Brain microvascular endothelial cell (primary cell): ENCODE results near the gene PRDM16.

Source experiments
- DNase-seq: peaks from one replicate; pipeline ENCODE4 v3.0.0-alpha.2; 2020
- H3K27ac ChIP-seq: fragments of 250-450 bp; sonication (Bioruptor Pico); 2 replicates; pipeline ENCODE4 v1.5.1; 2020; ENCODE audit warnings: mild to moderate bottlenecking, moderate library complexity
- H3K27me3 ChIP-seq: fragments of 250-450 bp; sonication (Bioruptor Pico); replicated peaks from 2 replicates; pipeline ENCODE4 v1.5.1; 2020; ENCODE audit warnings: mild to moderate bottlenecking
- H3K36me3 ChIP-seq: fragments of 250-450 bp; sonication (Bioruptor Pico); replicated peaks from 2 replicates; pipeline ENCODE4 v1.5.1; 2020; ENCODE audit warnings: mild to moderate bottlenecking
- H3K4me3 ChIP-seq: 2 replicates; pipeline ENCODE4 v1.5.1; 2011; ENCODE audit warnings: low read depth, mild to moderate bottlenecking, control low read depth, low read length, moderate library complexity
- in situ Hi-C: cut with HindIII; loops from 2 replicates; pipeline ENCODE4 v1.10.0; 2017; ENCODE audit warnings: low sequenced_read_pairs, low pct_ligation_motif_present
- TF ChIP-seq, protein P1 (sequence below): IDR thresholded peaks from 2 replicates; pipeline ENCODE4 v1.5.1; 2011; ENCODE audit warnings: low read depth, mild to moderate bottlenecking, moderate library complexity, low read length, control low read depth, inconsistent platforms; ENCODE audit errors: missing control alignments

The PRDM16 gene

DNA sequence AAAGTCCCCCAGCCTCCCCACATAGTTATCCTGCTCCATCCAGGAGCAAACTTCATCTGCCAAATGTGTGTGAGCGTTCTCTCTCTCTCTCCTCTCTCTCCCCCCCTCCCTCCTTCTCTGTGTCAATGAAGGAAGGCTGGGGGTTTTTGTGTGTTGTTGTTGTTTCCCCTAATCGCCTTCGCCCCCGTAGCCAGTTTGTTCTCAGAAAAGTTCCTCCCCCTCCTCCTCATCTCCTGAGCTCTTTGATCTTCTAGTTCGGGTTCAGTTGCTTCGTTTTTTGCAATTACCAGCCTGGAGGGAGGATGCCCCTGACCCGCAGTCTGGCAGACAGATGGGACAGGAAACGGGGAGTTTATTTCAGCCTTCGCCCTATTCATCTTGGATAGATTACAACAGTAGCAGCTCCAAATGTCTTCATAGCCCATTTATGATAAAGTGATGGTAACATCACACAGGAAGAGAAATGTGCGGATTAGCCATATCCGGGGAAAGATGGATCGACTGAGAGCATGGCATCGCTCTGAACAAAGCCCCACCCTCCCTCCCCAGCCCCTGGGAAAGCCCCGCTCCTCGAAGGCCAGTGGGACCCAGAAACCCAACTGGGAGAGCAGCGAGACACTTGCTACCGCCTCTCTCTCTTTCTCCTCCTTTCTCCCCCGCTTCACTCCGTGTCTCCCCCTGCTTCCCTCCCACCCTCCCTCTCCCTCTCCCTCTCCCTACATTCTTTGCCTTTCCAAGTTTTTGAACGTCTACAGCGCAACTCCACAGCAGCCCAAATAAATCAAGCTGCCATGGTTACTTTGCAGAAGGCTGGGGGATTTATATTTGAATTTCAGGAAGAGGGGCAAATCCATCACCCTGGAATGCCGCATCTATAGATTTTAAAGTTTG lies 245.7 kb downstream of the PRDM16 start:
- TF ChIP-seq, protein P1, sequence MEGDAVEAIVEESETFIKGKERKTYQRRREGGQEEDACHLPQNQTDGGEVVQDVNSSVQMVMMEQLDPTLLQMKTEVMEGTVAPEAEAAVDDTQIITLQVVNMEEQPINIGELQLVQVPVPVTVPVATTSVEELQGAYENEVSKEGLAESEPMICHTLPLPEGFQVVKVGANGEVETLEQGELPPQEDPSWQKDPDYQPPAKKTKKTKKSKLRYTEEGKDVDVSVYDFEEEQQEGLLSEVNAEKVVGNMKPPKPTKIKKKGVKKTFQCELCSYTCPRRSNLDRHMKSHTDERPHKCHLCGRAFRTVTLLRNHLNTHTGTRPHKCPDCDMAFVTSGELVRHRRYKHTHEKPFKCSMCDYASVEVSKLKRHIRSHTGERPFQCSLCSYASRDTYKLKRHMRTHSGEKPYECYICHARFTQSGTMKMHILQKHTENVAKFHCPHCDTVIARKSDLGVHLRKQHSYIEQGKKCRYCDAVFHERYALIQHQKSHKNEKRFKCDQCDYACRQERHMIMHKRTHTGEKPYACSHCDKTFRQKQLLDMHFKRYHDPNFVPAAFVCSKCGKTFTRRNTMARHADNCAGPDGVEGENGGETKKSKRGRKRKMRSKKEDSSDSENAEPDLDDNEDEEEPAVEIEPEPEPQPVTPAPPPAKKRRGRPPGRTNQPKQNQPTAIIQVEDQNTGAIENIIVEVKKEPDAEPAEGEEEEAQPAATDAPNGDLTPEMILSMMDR = no peak
- H3K4me3 ChIP-seq = no peak overlapping the region
- in situ Hi-C loops = no loop called here
- no peaks in the 10 kb centered on the region for H3K27me3 ChIP-seq
- no peak for DNase-seq
- peak overlapping the region; percentile 99 for H3K27ac ChIP-seq
- H3K36me3 ChIP-seq = no peaks in the 10 kb centered on the region

DNA sequence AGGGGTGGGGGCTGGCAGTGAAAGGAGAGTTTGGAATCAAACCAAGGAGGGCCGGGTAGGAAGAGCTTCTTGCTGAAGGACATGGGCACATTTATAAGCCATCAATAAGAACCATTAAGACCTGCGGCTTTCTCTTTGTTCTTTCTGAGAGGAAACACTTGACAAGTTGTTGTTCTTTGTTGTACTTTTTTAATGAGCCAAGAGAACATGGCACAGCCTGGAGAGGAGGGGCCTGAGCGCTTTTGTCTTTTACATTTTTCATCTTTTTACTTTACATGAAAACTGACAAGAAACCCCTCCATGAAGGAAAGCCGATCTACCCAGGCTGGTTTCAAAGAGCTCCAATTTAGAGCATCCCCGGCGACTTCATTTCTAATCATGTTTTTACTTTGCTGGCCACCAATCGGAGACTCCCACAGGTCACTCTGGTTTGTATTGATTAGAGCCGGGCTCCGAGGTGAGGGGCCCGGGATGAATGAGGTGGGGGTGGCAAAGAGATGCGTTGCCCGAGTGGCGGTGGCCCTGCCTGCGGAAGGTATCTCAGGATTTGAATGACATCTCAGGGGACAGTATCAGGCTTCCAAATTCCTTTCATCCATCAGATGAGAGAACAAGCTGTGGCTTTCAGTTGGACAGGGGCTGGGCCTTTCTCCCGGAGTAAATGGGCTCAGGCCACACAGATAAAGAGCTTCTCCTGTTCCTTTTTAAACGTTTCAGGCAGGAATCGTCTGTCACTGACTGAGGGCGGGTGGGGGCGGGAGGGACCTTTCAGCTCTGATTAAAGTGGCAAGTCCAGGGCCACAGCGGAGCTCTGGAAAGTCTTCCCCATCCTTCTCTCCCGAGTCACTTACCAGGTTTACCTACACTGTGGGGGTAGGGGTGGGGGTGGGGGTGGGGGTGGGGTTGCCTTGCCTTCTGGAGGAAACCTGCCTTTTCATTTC lies 246.7 kb downstream of the PRDM16 start:
- Histone ChIP-seq H3K27me3 (no peaks in the 10 kb centered on the region), H3K36me3 (no peaks in the 10 kb centered on the region), H3K27ac (no peak overlapping the region), H3K4me3 (no peak overlapping the region)
- no peak for DNase-seq
- in situ Hi-C loops = no loop called here
- TF ChIP-seq, protein P1 = no peak

DNA sequence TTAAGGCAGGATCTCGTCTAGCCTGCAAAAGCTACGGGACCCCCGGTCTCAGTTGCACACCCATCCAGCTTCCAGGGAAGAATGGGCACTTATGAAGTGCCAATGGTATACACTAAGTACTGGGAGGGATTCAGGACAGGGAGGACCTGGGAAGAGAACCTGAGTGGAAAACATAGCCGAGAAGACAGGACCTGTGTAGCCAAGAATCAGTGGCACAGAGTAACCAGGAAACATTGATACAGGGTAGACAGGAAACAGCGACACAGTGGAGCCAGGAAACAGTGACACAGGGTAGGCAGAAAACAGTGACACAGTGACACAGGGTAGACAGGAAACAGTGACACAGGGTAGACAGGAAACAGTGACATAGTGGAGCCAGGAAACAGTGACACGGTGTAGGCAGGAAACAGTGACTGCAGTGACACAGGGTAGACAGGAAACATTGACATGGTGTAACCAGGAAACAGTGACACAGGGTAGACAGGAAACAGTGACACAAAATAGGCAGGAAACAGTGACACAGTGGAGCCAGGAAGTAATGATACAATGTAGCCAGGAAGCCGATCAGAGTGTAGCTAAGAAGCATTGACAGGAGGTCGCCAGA lies 247.4 kb downstream of the PRDM16 start:
- no peaks in the 10 kb centered on the region for H3K27me3 ChIP-seq
- no peak overlapping the region for H3K4me3 ChIP-seq
- no peaks in the 10 kb centered on the region for H3K36me3 ChIP-seq
- no peak for DNase-seq
- in situ Hi-C loops = no loop called here
- TF ChIP-seq, protein P1 = no peak
- no peak overlapping the region for H3K27ac ChIP-seq

DNA sequence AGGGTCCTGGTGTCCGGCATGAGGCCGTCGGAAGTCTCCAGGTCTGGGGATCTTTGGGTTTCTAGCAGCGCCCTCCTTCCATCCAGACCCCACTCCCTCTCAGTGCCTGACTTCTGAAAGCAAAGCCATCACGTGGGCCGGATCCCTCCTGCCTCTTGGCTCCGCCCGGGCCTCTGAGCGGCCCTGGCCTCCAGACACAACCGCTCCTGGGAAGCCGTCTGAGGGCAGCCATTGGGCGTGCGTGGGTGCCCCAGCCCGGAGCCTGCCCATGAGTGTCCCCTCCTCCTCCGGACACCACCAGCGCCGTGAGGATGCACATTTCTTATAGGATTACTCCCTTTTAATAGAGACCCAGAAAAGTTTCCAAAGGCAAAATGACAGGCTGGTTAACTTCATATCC lies 248.5 kb downstream of the PRDM16 start:
- Histone ChIP-seq H3K36me3 (no peaks in the 10 kb centered on the region), H3K27me3 (no peaks in the 10 kb centered on the region), H3K4me3 (no peak overlapping the region), H3K27ac (no peak overlapping the region)
- TF ChIP-seq, protein P1 = no peak
- no peak for DNase-seq
- in situ Hi-C loops = no loop called here

DNA sequence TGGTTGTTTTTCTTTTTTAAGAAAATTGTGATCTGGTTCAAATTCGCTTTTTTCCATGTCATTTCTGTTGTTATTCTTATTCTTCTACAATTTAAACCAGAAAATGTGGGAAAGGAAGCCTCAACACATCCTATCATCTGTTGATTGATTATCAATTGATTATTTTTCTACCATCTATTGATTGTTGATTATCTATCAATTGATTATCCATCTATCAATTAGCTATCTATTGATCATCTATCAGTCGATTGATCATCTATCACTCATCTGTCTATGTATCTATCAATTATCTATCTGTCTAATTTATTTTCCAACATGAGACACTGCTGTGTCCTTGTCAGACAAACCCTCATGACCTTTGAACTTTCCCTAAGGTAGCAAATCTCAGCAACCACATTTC lies 249.3 kb downstream of the PRDM16 start:
- Histone ChIP-seq H3K27ac (no peak overlapping the region), H3K36me3 (no peaks in the 10 kb centered on the region), H3K4me3 (no peak overlapping the region), H3K27me3 (no peaks in the 10 kb centered on the region)
- in situ Hi-C loops = no loop called here
- no peak for DNase-seq
- TF ChIP-seq, protein P1 = no peak
